Liver (tissue), 9 donors: Measurements from ENCODE around the gene HCK. TPM values are rescaled to one million over a fixed set of nuclear protein-coding genes. Genes with fewer than 3 reads are reported as not detected.

Experiments
- DNase-seq: peaks from one replicate; pipeline ENCODE4 v3.0.0-alpha.2; 2017; ENCODE audit warnings: low spot score
- H3K27ac ChIP-seq, 2 donors: one replicate each; pipeline ENCODE4 v1.7.0; 2013; ENCODE audit warnings: inconsistent platforms in 2 of 2, low read length in 2 of 2, control low read depth in 1 of 2, low read depth in 1 of 2, mild to moderate bottlenecking in 1 of 2
- H3K27me3 ChIP-seq, 4 donors: one replicate each; pipeline versions ENCODE4 v1.6.1 to v1.7.0; 2013; ENCODE audit warnings: low read length in 3 of 4, inconsistent platforms in 1 of 4, mild to moderate bottlenecking in 1 of 4, moderate library complexity in 1 of 4; ENCODE audit not compliant: control insufficient read depth in 4 of 4, insufficient read depth in 4 of 4
- H3K36me3 ChIP-seq, 4 donors: one replicate each; pipeline versions ENCODE4 v1.6.1 to v1.7.0; 2013; ENCODE audit warnings: low read length in 3 of 4, mild to moderate bottlenecking in 3 of 4, low read depth in 1 of 4, moderate library complexity in 1 of 4; ENCODE audit not compliant: control insufficient read depth in 4 of 4, insufficient read depth in 3 of 4
- H3K4me1 ChIP-seq, 4 donors: one replicate each; pipeline versions ENCODE4 v1.6.1 to v1.7.0; 2013; ENCODE audit warnings: low read length in 3 of 4, mild to moderate bottlenecking in 3 of 4, moderate library complexity in 1 of 4; ENCODE audit not compliant: control insufficient read depth in 4 of 4, insufficient read depth in 4 of 4
- H3K4me3 ChIP-seq, 3 donors: one replicate each; pipeline versions ENCODE4 v1.6.1 to v1.7.0; 2013; ENCODE audit warnings: low read length in 3 of 3, control low read depth in 1 of 3, low read depth in 1 of 3, mild to moderate bottlenecking in 1 of 3
- H3K9ac ChIP-seq, 2 donors: one replicate each; pipeline ENCODE4 v1.7.0; 2013; ENCODE audit warnings: low read length in 2 of 2, mild to moderate bottlenecking in 2 of 2, moderate library complexity in 2 of 2, control low read depth in 1 of 2, low read depth in 1 of 2
- H3K9me3 ChIP-seq, 4 donors: one replicate each; pipeline versions ENCODE4 v1.6.1 to v1.7.0; 2013; ENCODE audit warnings: low read length in 3 of 4; ENCODE audit not compliant: control insufficient read depth in 4 of 4
- FOXA2 ChIP-seq: IDR thresholded peaks from 2 replicates; pipeline ENCODE4 v1.6.1; 2016; ENCODE audit warnings: antibody characterized with exemption
- GABPA ChIP-seq, 2 donors: IDR thresholded peaks in 1 of 2; conservative IDR thresholded peaks in 1 of 2; 2 replicates each; pipeline ENCODE4 v1.6.1; 2016; ENCODE audit warnings: antibody characterized with exemption in 2 of 2, mild to moderate bottlenecking in 1 of 2, moderate library complexity in 1 of 2
- JUND ChIP-seq, 2 donors: IDR thresholded peaks; 2 replicates each; pipeline ENCODE4 v1.6.1; 2016; ENCODE audit warnings: antibody characterized with exemption in 2 of 2
- NR2F2 ChIP-seq: IDR thresholded peaks from 2 replicates; pipeline ENCODE4 v1.6.1; 2016; ENCODE audit warnings: antibody characterized with exemption
- RAD21 ChIP-seq, 2 donors: IDR thresholded peaks; 2 replicates each; pipeline ENCODE4 v1.6.1; 2016; ENCODE audit warnings: antibody characterized with exemption in 2 of 2, mild to moderate bottlenecking in 2 of 2
- SP1 ChIP-seq: IDR thresholded peaks from 2 replicates; pipeline ENCODE4 v1.6.1; 2018; ENCODE audit warnings: antibody characterized with exemption, mild to moderate bottlenecking
- TAF1 ChIP-seq: conservative IDR thresholded peaks from 2 replicates; pipeline ENCODE4 v1.6.1; 2016; ENCODE audit warnings: antibody characterized with exemption, mild to moderate bottlenecking
- YY1 ChIP-seq: IDR thresholded peaks from 2 replicates; pipeline ENCODE4 v1.6.1; 2016; ENCODE audit warnings: antibody characterized with exemption, mild to moderate bottlenecking
- WGBS: extraction: QIAGEN DNeasy Blood & Tissue Kit; methylation state at CpG from one replicate; pipeline ENCODE4 v1.1.7; 2013; 5-methylcytosine and 5-hydroxymethylcytosine counted together
- polyA plus RNA-seq, 2 donors: library from polyadenylated mRNA; stranded (reverse) in 1 of 2; unstranded in 1 of 2; fragments of 200-250 nt in 1 of 2; fragments of >200 nt in 1 of 2; fragmentation: Nextera tagmentation in 1 of 2; extraction: Ambion mirVana in 1 of 2; gene quantifications; one replicate each; pipeline versions ENCODE4 v1.2.1 to v1.2.3, GENCODE V29; 2013 to 2015
- total RNA-seq, 2 donors: library from RNA; depleted of rRNA; stranded (reverse); fragments of >200 nt; gene quantifications; one replicate each; pipeline ENCODE4 v1.2.3, GENCODE V29; 2014
- TF ChIP-seq, protein P1 (sequence below): IDR thresholded peaks from 2 replicates; pipeline ENCODE4 v1.6.1; 2016; ENCODE audit warnings: antibody characterized with exemption
- TF ChIP-seq, protein P2 (sequence below): IDR thresholded peaks from 2 replicates; pipeline ENCODE4 v1.6.1; 2016; ENCODE audit warnings: antibody characterized with exemption
- TF ChIP-seq, protein P3 (sequence below): fragments of 150-350 bp; IDR thresholded peaks from 2 replicates; pipeline ENCODE4 v1.5.1; 2017; ENCODE audit warnings: improper control_type of control experiment, low read depth, low read length; ENCODE audit not compliant: missing input control
- TF ChIP-seq, protein P4 (sequence below): IDR thresholded peaks from 2 replicates; pipeline ENCODE4 v1.6.1; 2016; ENCODE audit warnings: antibody characterized with exemption, mild to moderate bottlenecking
- TF ChIP-seq, protein P5 (sequence below): IDR thresholded peaks from 2 replicates; pipeline ENCODE4 v1.6.1; 2016; ENCODE audit warnings: antibody characterized with exemption
- donor health status: healthy.
- donor health status: healthy.
- donor health status: healthy.
- donor health status: healthy.
- donor health status: healthy.

The HCK gene
- total and polyA plus RNA-seq, 4 donors, result 1.8 to 20.6 (median 10.2) TPM

DNA sequence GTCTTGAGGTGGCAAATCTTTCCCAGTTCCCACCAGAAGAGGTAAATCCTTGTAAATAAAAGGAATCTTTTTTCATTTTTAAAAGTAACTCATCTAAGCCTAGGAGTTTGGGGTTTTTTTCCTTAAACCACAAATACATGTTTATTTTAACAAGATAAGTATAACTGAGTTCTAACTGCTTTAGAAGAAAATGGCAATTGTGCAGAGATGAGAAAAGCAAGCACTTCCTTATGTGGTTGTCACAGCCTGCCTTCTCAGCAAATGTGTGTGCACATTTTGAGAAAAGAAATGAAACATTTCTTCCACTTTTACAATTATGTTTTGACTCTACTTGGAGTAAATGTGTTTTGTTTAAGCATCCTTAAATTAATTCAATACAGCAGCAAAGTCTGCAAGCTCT lies 17.7 kb downstream of the HCK start:
- Histone ChIP-seq H3K4me1 (no peaks in the 10 kb centered on the region), H3K27me3 (no peaks in the 10 kb centered on the region), H3K27ac (peak overlapping the region in 1 of 2 donors; percentile 47), H3K9ac (no peak overlapping the region), H3K36me3 (no peaks in the 10 kb centered on the region), H3K4me3 (no peak overlapping the region), H3K9me3 (no peaks in the 10 kb centered on the region)
- TF ChIP-seq, protein P1, sequence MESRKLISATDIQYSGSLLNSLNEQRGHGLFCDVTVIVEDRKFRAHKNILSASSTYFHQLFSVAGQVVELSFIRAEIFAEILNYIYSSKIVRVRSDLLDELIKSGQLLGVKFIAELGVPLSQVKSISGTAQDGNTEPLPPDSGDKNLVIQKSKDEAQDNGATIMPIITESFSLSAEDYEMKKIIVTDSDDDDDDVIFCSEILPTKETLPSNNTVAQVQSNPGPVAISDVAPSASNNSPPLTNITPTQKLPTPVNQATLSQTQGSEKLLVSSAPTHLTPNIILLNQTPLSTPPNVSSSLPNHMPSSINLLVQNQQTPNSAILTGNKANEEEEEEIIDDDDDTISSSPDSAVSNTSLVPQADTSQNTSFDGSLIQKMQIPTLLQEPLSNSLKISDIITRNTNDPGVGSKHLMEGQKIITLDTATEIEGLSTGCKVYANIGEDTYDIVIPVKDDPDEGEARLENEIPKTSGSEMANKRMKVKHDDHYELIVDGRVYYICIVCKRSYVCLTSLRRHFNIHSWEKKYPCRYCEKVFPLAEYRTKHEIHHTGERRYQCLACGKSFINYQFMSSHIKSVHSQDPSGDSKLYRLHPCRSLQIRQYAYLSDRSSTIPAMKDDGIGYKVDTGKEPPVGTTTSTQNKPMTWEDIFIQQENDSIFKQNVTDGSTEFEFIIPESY, result no peak
- TF ChIP-seq TAF1 (no peak), YY1 (no peak), RAD21 (IDR thresholded peaks at IDR 0.05) (no peak), JUND (IDR thresholded peaks at IDR 0.05) (no peak), NR2F2 (no peak)
- TF ChIP-seq, protein P2, sequence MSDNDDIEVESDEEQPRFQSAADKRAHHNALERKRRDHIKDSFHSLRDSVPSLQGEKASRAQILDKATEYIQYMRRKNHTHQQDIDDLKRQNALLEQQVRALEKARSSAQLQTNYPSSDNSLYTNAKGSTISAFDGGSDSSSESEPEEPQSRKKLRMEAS, result no peak
- TF ChIP-seq, protein P3, sequence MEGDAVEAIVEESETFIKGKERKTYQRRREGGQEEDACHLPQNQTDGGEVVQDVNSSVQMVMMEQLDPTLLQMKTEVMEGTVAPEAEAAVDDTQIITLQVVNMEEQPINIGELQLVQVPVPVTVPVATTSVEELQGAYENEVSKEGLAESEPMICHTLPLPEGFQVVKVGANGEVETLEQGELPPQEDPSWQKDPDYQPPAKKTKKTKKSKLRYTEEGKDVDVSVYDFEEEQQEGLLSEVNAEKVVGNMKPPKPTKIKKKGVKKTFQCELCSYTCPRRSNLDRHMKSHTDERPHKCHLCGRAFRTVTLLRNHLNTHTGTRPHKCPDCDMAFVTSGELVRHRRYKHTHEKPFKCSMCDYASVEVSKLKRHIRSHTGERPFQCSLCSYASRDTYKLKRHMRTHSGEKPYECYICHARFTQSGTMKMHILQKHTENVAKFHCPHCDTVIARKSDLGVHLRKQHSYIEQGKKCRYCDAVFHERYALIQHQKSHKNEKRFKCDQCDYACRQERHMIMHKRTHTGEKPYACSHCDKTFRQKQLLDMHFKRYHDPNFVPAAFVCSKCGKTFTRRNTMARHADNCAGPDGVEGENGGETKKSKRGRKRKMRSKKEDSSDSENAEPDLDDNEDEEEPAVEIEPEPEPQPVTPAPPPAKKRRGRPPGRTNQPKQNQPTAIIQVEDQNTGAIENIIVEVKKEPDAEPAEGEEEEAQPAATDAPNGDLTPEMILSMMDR, result no peak
- no peak for DNase-seq

DNA sequence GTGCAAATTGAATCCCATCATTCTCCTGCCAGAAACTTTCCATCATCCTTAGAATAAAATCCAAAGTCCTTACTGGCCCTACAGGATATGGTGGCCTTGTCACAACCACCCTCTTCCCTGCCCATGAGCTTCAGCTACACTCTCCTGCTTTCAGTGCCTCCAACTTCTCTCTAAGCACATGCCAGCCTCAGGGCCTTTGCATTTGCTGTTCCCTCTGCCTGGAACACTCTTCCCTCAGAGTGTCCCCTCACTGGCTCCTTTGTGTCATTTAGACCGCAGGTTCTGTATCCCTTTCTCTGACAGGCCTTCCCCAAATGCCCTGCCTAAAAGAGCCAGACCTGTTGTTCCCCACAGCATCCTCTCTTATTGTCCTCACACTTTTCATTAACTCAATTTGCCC lies 18.2 kb downstream of the HCK start:
- H3K27me3 ChIP-seq, result no peaks in the 10 kb centered on the region
- no peak overlapping the region for H3K4me3 ChIP-seq
- no peaks in the 10 kb centered on the region for H3K36me3 ChIP-seq
- no peaks in the 10 kb centered on the region for H3K9me3 ChIP-seq
- TF ChIP-seq FOXA2 (no peak), GABPA (IDR thresholded peaks at IDR 0.05 in 1 of 2, conservative IDR thresholded peaks at IDR 0.05 in 1 of 2) (no peak), YY1 (no peak), SP1 (no peak)
- TF ChIP-seq, protein P4, sequence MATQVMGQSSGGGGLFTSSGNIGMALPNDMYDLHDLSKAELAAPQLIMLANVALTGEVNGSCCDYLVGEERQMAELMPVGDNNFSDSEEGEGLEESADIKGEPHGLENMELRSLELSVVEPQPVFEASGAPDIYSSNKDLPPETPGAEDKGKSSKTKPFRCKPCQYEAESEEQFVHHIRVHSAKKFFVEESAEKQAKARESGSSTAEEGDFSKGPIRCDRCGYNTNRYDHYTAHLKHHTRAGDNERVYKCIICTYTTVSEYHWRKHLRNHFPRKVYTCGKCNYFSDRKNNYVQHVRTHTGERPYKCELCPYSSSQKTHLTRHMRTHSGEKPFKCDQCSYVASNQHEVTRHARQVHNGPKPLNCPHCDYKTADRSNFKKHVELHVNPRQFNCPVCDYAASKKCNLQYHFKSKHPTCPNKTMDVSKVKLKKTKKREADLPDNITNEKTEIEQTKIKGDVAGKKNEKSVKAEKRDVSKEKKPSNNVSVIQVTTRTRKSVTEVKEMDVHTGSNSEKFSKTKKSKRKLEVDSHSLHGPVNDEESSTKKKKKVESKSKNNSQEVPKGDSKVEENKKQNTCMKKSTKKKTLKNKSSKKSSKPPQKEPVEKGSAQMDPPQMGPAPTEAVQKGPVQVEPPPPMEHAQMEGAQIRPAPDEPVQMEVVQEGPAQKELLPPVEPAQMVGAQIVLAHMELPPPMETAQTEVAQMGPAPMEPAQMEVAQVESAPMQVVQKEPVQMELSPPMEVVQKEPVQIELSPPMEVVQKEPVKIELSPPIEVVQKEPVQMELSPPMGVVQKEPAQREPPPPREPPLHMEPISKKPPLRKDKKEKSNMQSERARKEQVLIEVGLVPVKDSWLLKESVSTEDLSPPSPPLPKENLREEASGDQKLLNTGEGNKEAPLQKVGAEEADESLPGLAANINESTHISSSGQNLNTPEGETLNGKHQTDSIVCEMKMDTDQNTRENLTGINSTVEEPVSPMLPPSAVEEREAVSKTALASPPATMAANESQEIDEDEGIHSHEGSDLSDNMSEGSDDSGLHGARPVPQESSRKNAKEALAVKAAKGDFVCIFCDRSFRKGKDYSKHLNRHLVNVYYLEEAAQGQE, result no peak
- TF ChIP-seq, protein P5, sequence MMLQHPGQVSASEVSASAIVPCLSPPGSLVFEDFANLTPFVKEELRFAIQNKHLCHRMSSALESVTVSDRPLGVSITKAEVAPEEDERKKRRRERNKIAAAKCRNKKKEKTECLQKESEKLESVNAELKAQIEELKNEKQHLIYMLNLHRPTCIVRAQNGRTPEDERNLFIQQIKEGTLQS, result no peak
- WGBS, result 76% methylated on average over 1 of the region's 1 CpG
- H3K4me1 ChIP-seq, result no peaks in the 10 kb centered on the region
- DNase-seq, result no peak
- H3K27ac ChIP-seq, result no peak overlapping the region
- H3K9ac ChIP-seq, result no peak overlapping the region
